HEK293 (cell line): ENCODE measurements around the gene CRBN.

Source experiments
- CTCF ChIA-PET: fragments of 350-600 bp; formaldehyde crosslinking; extraction: SDS; loops from one replicate; lab custom pipeline; 2021; ENCODE audit warnings: antibody characterized with exemption; lab: Yijun Ruan, JAX
- POLR2A ChIA-PET: fragments of 300-600 bp; formaldehyde crosslinking; extraction: SDS; loops from one replicate; lab custom pipeline; 2020; ENCODE audit warnings: antibody characterized with exemption, inconsistent platforms; lab: Yijun Ruan, JAX
- H3K27ac ChIP-seq: fragments of 200-500 bp; sonication (Bioruptor generic); 2 replicates; pipeline ENCODE4 v1.5.1; 2014; ENCODE audit warnings: low read depth, low read length, control low read depth, inconsistent platforms; ENCODE audit errors: extremely low read depth
- H3K36me3 ChIP-seq, 2 experiments: fragments of 200-500 bp in 1 of 2; sonication (Bioruptor generic) in 1 of 2; 1 replicate in 1 of 2; 2 replicates in 1 of 2; pipeline ENCODE4 v1.5.1; 2014 to 2017; ENCODE audit warnings: inconsistent platforms in 2 of 2, low read length in 2 of 2; ENCODE audit not compliant: control insufficient read depth in 2 of 2, insufficient read depth in 1 of 2
- H3K4me1 ChIP-seq: fragments of 200-500 bp; sonication (Bioruptor generic); 2 replicates; pipeline ENCODE4 v1.5.1; 2014; ENCODE audit warnings: mild to moderate bottlenecking, low read length, inconsistent platforms; ENCODE audit not compliant: control insufficient read depth, insufficient read depth
- H3K4me3 ChIP-seq: 2 replicates; pipeline ENCODE4 v1.5.1; 2011; ENCODE audit warnings: low read depth, mild to moderate bottlenecking, control low read depth, low read length, moderate library complexity
- H3K9me3 ChIP-seq: fragments of 200-500 bp; sonication (Bioruptor generic); 2 replicates; pipeline ENCODE4 v1.5.1; 2014; ENCODE audit warnings: low read depth, low read length, inconsistent platforms; ENCODE audit not compliant: control insufficient read depth, insufficient read depth
- EGR2 ChIP-seq: fragments of 450-650 bp; formaldehyde crosslinking; IDR thresholded peaks from 2 replicates; pipeline ENCODE4 v1.5.1; 2016; ENCODE audit warnings: low read depth, missing biosample characterization, missing genetic modification characterization
- GFI1B ChIP-seq: fragments of 450-650 bp; formaldehyde crosslinking; IDR thresholded peaks from 2 replicates; pipeline ENCODE4 v1.5.1; 2016; ENCODE audit warnings: missing biosample characterization, missing genetic modification characterization
- KLF1 ChIP-seq: fragments of 450-650 bp; formaldehyde crosslinking; IDR thresholded peaks from 2 replicates; pipeline ENCODE4 v1.5.1; 2016; ENCODE audit warnings: missing biosample characterization, missing genetic modification characterization
- KLF16 ChIP-seq: fragments of 450-650 bp; formaldehyde crosslinking; IDR thresholded peaks from 2 replicates; pipeline ENCODE4 v1.5.1; 2017; ENCODE audit warnings: missing biosample characterization, missing genetic modification characterization
- KLF7 ChIP-seq: fragments of 450-650 bp; formaldehyde crosslinking; IDR thresholded peaks from 2 replicates; pipeline ENCODE4 v1.5.1; 2016; ENCODE audit warnings: missing biosample characterization, missing genetic modification characterization, borderline replicate concordance
- KLF8 ChIP-seq: fragments of 450-650 bp; formaldehyde crosslinking; IDR thresholded peaks from 2 replicates; pipeline ENCODE4 v1.5.1; 2016; ENCODE audit warnings: missing biosample characterization, missing genetic modification characterization
- SCRT1 ChIP-seq: fragments of 450-650 bp; formaldehyde crosslinking; IDR thresholded peaks from 2 replicates; pipeline ENCODE4 v1.5.1; 2016; ENCODE audit warnings: missing biosample characterization, missing genetic modification characterization, borderline replicate concordance
- SETDB1 ChIP-seq: IDR thresholded peaks from one replicate; pipeline ENCODE4 v1.6.1; 2017; ENCODE audit warnings: mild to moderate bottlenecking, low read length, moderate library complexity, mixed read lengths; ENCODE audit not compliant: insufficient read length
- ZBTB20 ChIP-seq: fragments of 450-650 bp; formaldehyde crosslinking; IDR thresholded peaks from 2 replicates; pipeline ENCODE4 v1.5.1; 2016; ENCODE audit warnings: missing biosample characterization, missing genetic modification characterization
- ZFP3 ChIP-seq: fragments of 450-650 bp; formaldehyde crosslinking; IDR thresholded peaks from 2 replicates; pipeline ENCODE4 v1.5.1; 2016; ENCODE audit warnings: low read depth, missing biosample characterization, missing genetic modification characterization
- ZNF132 ChIP-seq: fragments of 450-650 bp; formaldehyde crosslinking; IDR thresholded peaks from 2 replicates; pipeline ENCODE4 v1.5.1; 2017; ENCODE audit warnings: missing biosample characterization, missing genetic modification characterization, borderline replicate concordance
- ZNF140 ChIP-seq: fragments of 450-650 bp; formaldehyde crosslinking; IDR thresholded peaks from 2 replicates; pipeline ENCODE4 v1.5.1; 2016; ENCODE audit warnings: missing biosample characterization, missing genetic modification characterization
- ZNF146 ChIP-seq: fragments of 450-650 bp; formaldehyde crosslinking; IDR thresholded peaks from 2 replicates; pipeline ENCODE4 v1.5.1; 2016; ENCODE audit warnings: missing biosample characterization, missing genetic modification characterization
- ZNF184 ChIP-seq: fragments of 450-650 bp; IDR thresholded peaks from 2 replicates; pipeline ENCODE4 v1.5.1; 2018; ENCODE audit warnings: missing biosample characterization, mild to moderate bottlenecking, missing genetic modification characterization
- ZNF211 ChIP-seq: fragments of 450-650 bp; formaldehyde crosslinking; IDR thresholded peaks from 2 replicates; pipeline ENCODE4 v1.5.1; 2016; ENCODE audit warnings: low read depth, missing biosample characterization, missing genetic modification characterization
- ZNF214 ChIP-seq: fragments of 450-650 bp; formaldehyde crosslinking; IDR thresholded peaks from 2 replicates; pipeline ENCODE4 v1.5.1; 2017; ENCODE audit warnings: missing biosample characterization, mild to moderate bottlenecking, missing genetic modification characterization, borderline replicate concordance
- ZNF221 ChIP-seq: fragments of 450-650 bp; formaldehyde crosslinking; IDR thresholded peaks from 2 replicates; pipeline ENCODE4 v1.5.1; 2017; ENCODE audit warnings: missing biosample characterization, missing genetic modification characterization, borderline replicate concordance
- ZNF274 ChIP-seq, 2 experiments: fragments of 200-500 bp in 1 of 2; fragments of 450-650 bp in 1 of 2; sonication (Bioruptor generic) in 1 of 2; formaldehyde crosslinking in 1 of 2; IDR thresholded peaks; 2 replicates each; pipeline versions ENCODE4 v1.5.1 to v1.6.1; 2014 to 2016; ENCODE audit warnings: borderline replicate concordance in 1 of 2, inconsistent platforms in 1 of 2, low read length in 1 of 2, missing biosample characterization in 1 of 2, missing genetic modification characterization in 1 of 2
- ZNF560 ChIP-seq: fragments of 450-650 bp; formaldehyde crosslinking; IDR thresholded peaks from 2 replicates; pipeline ENCODE4 v1.5.1; 2017; ENCODE audit warnings: missing biosample characterization, missing genetic modification characterization, borderline replicate concordance
- ZNF624 ChIP-seq: fragments of 450-650 bp; formaldehyde crosslinking; IDR thresholded peaks from 2 replicates; pipeline ENCODE4 v1.5.1; 2017; ENCODE audit warnings: missing biosample characterization, missing genetic modification characterization
- ZNF626 ChIP-seq: fragments of 450-650 bp; sonication (Bioruptor Pico); formaldehyde crosslinking; IDR thresholded peaks from 2 replicates; pipeline ENCODE4 v1.5.1; 2018; ENCODE audit warnings: missing biosample characterization, missing genetic modification characterization, inconsistent platforms
- ZNF670 ChIP-seq: fragments of 450-650 bp; formaldehyde crosslinking; IDR thresholded peaks from 2 replicates; pipeline ENCODE4 v1.5.1; 2016; ENCODE audit warnings: missing biosample characterization, missing genetic modification characterization, low read depth
- ZNF701 ChIP-seq: fragments of 450-650 bp; formaldehyde crosslinking; IDR thresholded peaks from 2 replicates; pipeline ENCODE4 v1.5.1; 2016; ENCODE audit warnings: missing biosample characterization, missing genetic modification characterization
- ZNF785 ChIP-seq: fragments of 450-650 bp; formaldehyde crosslinking; IDR thresholded peaks from 2 replicates; pipeline ENCODE4 v1.5.1; 2016; ENCODE audit warnings: missing biosample characterization, missing genetic modification characterization
- ZNF792 ChIP-seq: fragments of 450-650 bp; formaldehyde crosslinking; IDR thresholded peaks from 2 replicates; pipeline ENCODE4 v1.5.1; 2016; ENCODE audit warnings: missing biosample characterization, missing genetic modification characterization
- ZNF830 ChIP-seq: fragments of 450-650 bp; IDR thresholded peaks from 2 replicates; pipeline ENCODE4 v1.5.0; 2018; ENCODE audit warnings: missing biosample characterization, missing genetic modification characterization, low read depth, mild to moderate bottlenecking, moderate library complexity
- ZSCAN23 ChIP-seq: fragments of 450-650 bp; formaldehyde crosslinking; IDR thresholded peaks from 2 replicates; pipeline ENCODE4 v1.5.1; 2016; ENCODE audit warnings: missing biosample characterization, missing genetic modification characterization
- TF ChIP-seq, protein P1 (sequence below): fragments of 450-650 bp; formaldehyde crosslinking; IDR thresholded peaks from 2 replicates; pipeline ENCODE4 v1.5.1; 2016; ENCODE audit warnings: missing biosample characterization, missing genetic modification characterization
- TF ChIP-seq, protein P2 (sequence below): fragments of 450-650 bp; formaldehyde crosslinking; IDR thresholded peaks from 2 replicates; pipeline ENCODE4 v1.5.1; 2016; ENCODE audit warnings: missing biosample characterization, missing genetic modification characterization
- TF ChIP-seq, protein P3 (sequence below): fragments of 450-650 bp; formaldehyde crosslinking; IDR thresholded peaks from 2 replicates; pipeline ENCODE4 v1.5.1; 2017; ENCODE audit warnings: missing biosample characterization, missing genetic modification characterization

The CRBN gene

DNA sequence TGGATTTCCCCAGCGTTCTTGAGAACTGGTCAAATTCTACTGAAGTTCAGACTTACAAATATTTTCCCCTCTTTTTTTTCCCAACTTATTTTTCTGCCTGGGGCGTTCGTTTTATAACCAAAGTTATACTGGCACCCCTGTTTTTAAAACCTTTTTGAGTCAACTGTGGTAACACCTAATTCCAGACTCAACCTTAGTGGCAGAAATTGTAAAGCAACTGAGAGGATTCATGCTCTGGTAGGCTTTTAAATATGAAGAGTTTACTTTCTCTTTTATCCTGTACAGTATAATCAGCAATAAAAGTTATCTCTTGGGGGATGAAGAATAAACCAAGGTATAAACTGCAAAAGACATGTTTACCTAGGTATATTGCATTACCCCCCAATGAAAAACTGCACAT is 71.6 kb downstream of the CRBN start:
- Histone ChIP-seq H3K9me3 (no peaks in the 10 kb centered on the region), H3K27ac (no peak overlapping the region), H3K36me3 (no peaks in the 10 kb centered on the region), H3K4me1 (peaks cover 9% of the 10 kb centered on the region; the same call in 1 of the 2 replicates), H3K4me3 (no peak overlapping the region)
- TF ChIP-seq ZNF624 (tag by site-specific recombination) (no peak), GFI1B (no peak), KLF8 (tag by site-specific recombination) (no peak), ZNF792 (tag by site-specific recombination) (no peak), ZBTB20 (no peak), ZNF274 (IDR thresholded peaks at IDR 0.05; ENCODE audit: low read length) (no peak), ZNF274 (tag by site-specific recombination; IDR thresholded peaks at IDR 0.05; ENCODE audit: borderline replicate concordance) (no peak), ZNF211 (tag by site-specific recombination) (no peak), ZNF670 (tag by site-specific recombination) (no peak), ZSCAN23 (tag by site-specific recombination) (no peak), ZFP3 (tag by site-specific recombination) (no peak), SETDB1 (no peak), ZNF701 (tag by site-specific recombination) (no peak), ZNF132 (tag by site-specific recombination) (no peak), KLF16 (no peak), ZNF214 (tag by site-specific recombination) (no peak)
- TF ChIP-seq, protein P1, sequence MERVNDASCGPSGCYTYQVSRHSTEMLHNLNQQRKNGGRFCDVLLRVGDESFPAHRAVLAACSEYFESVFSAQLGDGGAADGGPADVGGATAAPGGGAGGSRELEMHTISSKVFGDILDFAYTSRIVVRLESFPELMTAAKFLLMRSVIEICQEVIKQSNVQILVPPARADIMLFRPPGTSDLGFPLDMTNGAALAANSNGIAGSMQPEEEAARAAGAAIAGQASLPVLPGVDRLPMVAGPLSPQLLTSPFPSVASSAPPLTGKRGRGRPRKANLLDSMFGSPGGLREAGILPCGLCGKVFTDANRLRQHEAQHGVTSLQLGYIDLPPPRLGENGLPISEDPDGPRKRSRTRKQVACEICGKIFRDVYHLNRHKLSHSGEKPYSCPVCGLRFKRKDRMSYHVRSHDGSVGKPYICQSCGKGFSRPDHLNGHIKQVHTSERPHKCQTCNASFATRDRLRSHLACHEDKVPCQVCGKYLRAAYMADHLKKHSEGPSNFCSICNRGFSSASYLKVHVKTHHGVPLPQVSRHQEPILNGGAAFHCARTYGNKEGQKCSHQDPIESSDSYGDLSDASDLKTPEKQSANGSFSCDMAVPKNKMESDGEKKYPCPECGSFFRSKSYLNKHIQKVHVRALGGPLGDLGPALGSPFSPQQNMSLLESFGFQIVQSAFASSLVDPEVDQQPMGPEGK (tag by site-specific recombination) = no peak
- TF ChIP-seq, protein P2, sequence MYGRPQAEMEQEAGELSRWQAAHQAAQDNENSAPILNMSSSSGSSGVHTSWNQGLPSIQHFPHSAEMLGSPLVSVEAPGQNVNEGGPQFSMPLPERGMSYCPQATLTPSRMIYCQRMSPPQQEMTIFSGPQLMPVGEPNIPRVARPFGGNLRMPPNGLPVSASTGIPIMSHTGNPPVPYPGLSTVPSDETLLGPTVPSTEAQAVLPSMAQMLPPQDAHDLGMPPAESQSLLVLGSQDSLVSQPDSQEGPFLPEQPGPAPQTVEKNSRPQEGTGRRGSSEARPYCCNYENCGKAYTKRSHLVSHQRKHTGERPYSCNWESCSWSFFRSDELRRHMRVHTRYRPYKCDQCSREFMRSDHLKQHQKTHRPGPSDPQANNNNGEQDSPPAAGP (tag by site-specific recombination) = no peak
- ChIA-PET POLR2A (no interaction called here), CTCF (no interaction called here)

DNA sequence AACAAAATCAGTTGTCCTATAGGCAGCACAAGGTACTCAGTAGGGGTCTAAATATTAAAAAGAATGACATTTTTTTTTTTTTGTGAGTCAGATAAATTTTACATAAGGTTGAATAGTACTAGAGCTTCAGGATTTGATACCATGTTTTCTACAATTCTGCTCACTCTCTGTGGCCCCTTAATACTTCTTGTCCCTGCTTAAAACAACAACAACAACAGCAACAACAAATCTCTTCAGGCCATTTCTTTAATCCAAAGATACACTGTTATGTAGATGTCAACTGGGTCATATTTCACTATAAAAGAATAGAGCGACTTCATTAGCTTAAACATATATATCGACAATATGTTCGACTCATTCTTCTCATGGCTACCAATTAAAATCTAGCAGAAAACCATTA is 72.3 kb downstream of the CRBN start:
- peaks cover 9% of the 10 kb centered on the region; the same call in 1 of the 2 replicates for H3K4me1 ChIP-seq
- no peak for TF ChIP-seq KLF1 (tag by site-specific recombination)
- TF ChIP-seq ZNF140 (tag by site-specific recombination) = peak; percentile 90
- TF ChIP-seq ZNF184 (tag by site-specific recombination) = no peak
- H3K9me3 ChIP-seq = no peaks in the 10 kb centered on the region
- no peak overlapping the region for H3K27ac ChIP-seq
- ChIA-PET CTCF (interaction anchor here (0.6 to 1.2 kb wide), 2 partner anchors 12 to 27 kb away, joined by 3 read pairs; no protein-coding TSS in a partner anchor), POLR2A (interaction anchor here (0.7 kb wide), 1 partner anchor 25 kb away, joined by 4 read pairs; no protein-coding TSS in a partner anchor)
- H3K36me3 ChIP-seq = no peaks in the 10 kb centered on the region
- no peak overlapping the region for H3K4me3 ChIP-seq

DNA sequence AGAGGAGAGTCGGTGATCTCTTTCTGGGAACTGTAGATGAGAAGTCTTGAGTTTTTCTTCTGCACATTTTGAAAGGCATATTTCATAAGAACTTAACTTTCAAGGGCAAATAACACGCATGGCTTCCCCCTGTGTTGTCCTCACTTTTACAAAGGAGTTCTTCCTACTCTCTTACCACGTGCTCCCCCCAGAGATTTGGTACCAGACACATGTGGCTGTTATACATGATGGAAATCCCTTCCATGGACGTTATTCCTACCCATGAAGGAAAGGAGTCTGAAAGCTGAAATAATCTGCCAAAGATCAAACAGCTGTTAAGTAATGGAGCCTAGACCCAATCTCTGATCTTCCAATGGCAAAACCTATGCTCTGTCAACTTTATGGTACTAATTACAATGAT is 73.7 kb downstream of the CRBN start:
- no peaks in the 10 kb centered on the region for H3K36me3 ChIP-seq
- ChIA-PET POLR2A (no interaction called here), CTCF (no interaction called here)
- no peak overlapping the region for H3K4me3 ChIP-seq
- H3K27ac ChIP-seq = no peak overlapping the region
- no peaks in the 10 kb centered on the region for H3K9me3 ChIP-seq
- peaks cover 9% of the 10 kb centered on the region; the same call in 1 of the 2 replicates for H3K4me1 ChIP-seq
- TF ChIP-seq SCRT1 (tag by site-specific recombination) (no peak), ZNF785 (tag by site-specific recombination) (no peak), ZNF560 (tag by site-specific recombination) (no peak), ZNF221 (tag by site-specific recombination) (no peak), KLF7 (no peak), ZNF830 (no peak), ZNF146 (tag by site-specific recombination) (no peak), ZNF626 (tag by site-specific recombination) (no peak), EGR2 (no peak)
- TF ChIP-seq, protein P3, sequence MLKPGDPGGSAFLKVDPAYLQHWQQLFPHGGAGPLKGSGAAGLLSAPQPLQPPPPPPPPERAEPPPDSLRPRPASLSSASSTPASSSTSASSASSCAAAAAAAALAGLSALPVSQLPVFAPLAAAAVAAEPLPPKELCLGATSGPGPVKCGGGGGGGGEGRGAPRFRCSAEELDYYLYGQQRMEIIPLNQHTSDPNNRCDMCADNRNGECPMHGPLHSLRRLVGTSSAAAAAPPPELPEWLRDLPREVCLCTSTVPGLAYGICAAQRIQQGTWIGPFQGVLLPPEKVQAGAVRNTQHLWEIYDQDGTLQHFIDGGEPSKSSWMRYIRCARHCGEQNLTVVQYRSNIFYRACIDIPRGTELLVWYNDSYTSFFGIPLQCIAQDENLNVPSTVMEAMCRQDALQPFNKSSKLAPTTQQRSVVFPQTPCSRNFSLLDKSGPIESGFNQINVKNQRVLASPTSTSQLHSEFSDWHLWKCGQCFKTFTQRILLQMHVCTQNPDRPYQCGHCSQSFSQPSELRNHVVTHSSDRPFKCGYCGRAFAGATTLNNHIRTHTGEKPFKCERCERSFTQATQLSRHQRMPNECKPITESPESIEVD (tag by site-specific recombination) = no peak
